T-helper 9 cell (primary cell): ENCODE results near the gene PSMD13.
"Not testable (repeated sequence)": the region's sequence is repeated elsewhere in the genome, so short reads cannot be mapped to it uniquely, and the experiment has no call there.

Experiments
- DNase-seq: peaks from one replicate; pipeline ENCODE4 v3.0.0-alpha.2; 2020

Gene PSMD13

DNA sequence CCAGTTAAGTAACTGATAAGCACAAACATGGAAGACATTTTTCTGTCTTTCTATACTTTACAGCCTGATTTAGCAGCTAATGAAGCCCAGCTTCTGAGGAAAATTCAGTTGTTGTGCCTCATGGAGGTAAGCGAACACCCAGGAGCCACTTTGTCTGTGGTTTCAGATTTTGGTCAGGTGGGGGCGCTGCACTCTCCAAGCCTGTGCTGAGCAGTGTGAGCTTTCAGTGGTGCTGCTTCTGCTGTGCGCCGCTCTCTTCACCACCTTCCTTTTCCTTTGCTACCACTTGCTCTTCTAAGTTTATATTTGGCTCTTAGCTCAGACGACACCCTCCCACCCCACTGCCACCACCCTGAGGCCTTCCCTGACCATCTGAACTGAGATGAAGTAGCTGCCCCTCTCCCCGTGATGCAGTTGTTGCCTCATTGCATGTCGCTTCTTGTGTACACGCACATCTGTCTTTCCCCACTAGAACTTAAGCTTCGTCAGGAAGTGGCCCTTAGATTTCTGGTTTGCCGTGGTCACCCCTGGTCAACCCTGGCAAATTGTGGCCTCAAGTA is 14.0 kb downstream of the PSMD13 start:
- peak; percentile 76 for DNase-seq

GRCh38 chr11:251550-251949 is 14.8 kb downstream of the PSMD13 start:
- DNase-seq = no peak

- DNase-seq = no peak
Measured at GRCh38 chr11:252666-253065, 15.9 kb downstream of the PSMD13 start.

DNA sequence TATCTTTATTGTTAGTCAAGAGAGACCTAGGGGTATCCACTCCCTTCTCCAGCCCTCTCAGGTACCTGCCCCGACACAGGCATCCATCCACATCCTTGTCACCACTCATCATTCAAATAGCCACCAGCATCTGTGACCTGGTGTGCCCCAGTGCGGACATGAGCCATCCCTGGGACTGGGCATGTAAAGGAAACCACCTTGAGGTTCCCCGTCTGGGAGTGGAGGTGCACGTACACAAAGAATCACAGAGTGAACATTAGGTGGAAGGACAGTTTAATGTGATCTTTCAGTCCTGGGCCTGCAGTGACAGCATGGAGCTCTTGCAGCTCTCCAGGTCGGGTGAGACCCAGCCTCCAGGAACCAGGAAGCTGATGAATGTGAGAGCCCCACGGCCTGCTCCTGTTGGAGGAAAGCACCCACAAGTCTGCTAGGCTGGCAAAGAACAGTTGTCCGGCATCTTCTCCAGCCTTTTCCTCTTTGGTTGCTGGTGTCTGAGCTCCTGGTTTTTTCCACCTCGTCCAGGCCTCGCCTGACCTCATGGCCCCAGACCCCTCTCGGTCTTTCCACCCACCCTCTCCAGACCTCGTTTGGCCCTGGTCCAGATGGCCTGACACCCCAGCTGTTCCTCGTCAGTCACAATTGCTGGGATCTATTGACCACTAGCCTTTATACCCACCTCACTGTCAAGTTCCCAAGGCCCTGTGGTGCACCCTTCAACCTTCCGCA is 16.5 kb downstream of the PSMD13 start:
- no peak for DNase-seq

DNA sequence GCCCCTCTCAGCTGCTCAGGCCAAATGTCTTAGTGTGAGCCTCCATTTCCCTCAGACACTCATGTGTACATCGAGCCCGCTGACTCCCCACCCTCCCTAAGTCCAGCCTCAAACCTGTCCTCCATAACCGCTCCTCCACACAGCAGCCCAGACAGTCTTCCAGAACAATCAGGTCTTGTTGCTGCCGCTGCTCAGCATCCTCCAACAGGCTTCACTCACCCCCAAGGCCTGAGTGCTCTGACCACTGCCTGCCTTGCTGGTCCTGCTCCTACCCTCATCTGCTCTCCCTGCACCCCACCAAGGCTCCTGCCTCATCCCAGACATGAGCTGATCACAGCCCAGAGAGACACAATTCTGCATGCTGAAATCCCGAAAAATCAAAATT is 17.1 kb downstream of the PSMD13 start:
- DNase-seq = no peak

DNA sequence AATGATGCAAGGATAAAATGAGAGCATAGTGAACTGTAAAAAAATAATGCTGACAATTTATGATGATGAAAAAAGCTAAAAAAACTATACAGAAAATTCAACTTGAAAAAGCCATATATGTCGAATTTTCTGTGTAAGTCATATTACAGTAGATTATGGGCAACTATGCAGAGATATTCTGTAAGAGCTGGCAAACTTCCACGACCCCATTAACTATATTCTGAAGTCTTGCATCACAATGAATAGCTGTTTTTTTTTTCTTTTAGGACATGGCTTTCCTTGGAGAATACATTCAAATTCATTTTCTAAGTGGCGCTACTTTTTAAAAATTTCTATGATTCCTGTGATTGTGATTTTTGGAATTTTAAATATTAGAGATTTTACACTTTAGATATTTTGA is 18.4 kb downstream of the PSMD13 start:
- no peak for DNase-seq

- DNase-seq = no peak
Measured at GRCh38 chr11:255816-256215, 19.0 kb downstream of the PSMD13 start.

DNA sequence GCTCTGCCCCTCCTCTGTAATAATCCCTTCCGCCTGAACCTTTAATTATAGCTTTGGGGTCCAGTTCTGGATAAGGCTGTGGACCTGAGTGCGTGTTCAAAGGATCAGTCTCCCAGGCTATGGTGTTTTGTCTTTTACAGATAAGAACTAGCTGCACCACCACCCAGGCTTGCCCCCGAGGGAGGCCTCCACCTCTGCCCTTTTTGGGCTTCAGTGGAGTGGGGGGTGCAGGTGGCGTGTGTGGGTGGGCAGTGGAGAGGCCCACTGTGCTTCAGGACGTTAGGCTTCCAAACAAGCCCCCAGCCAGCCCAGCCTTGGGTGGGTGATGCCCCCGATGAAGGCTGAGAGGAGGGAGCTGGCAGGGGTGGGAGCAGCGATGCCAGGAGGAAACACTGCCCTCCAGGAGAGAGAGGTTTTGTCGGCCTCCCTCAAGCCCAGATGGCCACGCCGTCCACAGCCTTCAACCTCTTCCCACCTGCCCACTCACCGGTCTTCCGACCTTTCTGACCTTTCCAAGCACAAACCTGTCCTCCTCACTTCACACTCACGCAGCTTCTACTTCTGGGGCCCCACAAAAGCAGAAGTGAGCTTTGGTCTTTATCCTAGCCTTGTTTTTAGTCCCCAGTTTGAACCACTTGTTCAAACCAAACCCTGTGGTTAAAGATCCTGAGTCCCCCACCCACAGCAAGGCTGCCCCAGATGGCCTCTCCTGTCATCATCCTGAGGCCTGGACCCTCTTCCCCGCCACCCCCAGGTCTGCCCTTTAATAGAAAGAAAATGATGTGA is 20.4 kb downstream of the PSMD13 start:
- DNase-seq = no peak

- DNase-seq = no peak
Measured at GRCh38 chr11:257766-258493, 21.2 kb downstream of the PSMD13 start.

GRCh38 chr11:259413-259812 is 22.6 kb downstream of the PSMD13 start:
- DNase-seq = no peak

GRCh38 chr11:261624-262023 is 24.8 kb downstream of the PSMD13 start:
- no peak for DNase-seq

DNA sequence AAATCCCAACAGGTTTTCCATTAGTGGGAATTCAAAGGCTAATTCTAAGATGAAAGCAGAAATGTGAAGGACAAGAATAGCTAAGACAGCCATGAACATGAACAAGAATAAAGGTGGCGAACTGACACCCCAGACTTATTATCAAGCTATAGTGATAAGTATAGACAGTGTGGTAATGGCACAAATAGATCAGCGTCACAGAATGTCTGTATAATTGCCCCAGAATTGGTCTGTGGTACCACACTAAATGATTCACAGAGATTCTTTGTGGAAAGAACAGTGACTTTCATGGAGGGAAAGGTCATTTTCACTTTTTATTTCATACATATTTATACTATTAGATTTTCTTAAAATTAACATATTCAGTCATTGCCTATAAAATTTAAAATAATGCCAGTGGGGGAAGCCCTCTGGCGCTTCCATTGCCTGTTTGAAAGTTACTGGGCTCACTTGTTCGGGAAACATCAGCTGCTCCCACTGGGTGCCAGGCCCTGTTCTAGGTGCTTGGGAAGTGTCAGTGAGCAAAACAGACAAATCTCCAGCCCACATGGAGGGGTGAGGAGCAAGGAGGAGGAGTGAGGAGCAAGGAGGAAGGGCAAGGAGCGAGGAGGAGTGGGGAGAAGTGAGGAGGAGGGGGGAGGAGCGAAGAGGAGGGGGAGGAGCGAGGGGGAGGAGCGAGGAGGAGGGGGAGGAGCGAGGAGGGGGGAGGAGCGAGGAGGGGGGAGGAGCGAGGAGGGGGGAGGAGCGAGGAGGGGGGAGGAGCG is 30.1 kb downstream of the PSMD13 start:
- no peak for DNase-seq

DNA sequence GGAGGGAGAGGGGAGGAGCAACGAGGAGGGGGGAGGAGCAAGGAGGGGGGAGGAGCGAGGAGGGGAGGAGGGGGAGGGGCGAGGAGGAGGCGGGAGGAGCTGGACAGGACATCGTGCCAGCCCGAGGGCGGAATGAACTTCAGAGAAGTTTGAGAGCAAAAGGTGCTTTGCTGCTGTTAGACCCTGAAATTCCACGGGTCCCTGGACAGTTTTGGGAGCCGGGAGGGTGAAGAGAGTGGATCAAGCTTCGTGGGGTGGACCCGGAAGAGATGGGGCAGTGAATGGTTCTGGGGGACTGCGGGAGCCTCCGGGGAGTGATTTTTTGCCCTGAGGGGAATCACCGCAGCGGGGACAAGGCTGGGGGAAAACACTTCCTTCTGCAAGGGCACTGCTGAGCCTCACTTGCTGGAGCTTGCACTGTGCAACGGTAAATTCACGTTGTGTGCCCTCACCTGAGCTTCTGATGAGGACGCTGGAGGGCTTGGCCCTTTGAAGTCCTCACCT is 30.8 kb downstream of the PSMD13 start:
- peak; percentile 53 for DNase-seq

- DNase-seq = not testable (repeated sequence)
Measured at GRCh38 chr11:268716-269145, 32.0 kb downstream of the PSMD13 start.

DNA sequence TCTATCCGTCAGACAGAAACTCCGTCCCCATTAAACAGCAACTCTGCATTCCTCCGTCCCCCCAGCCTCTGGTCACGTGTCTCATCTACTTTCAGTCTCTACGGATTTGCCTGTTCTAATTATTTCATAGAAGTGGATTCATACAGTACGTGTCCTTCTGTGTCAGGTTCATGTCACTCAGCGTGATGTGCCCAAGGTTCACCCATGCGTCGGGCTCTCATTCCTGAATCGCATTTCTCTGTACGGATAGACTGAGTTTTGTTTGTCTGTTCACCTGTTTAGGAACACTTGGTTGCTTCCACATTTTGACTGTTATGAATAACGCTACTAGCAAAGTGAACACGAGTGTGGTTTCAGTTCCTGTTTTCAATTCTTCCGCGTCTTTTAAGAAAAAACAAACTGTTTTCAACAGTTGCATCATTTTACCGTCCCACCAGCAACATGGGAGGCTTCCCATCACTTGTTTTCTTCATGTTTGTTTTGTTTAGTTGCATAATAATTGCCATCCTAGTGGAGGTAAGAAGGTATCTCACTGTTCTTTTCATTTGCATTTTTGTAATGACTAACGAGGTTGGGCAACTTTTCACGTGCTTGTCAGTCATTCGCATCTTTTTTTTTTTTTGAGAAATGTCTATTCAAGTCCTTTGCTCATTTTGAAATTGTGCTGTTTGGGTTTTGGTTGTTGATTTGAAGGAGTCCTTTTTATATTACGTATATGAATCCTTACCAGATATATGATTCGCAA is 32.5 kb downstream of the PSMD13 start:
- DNase-seq = no peak

DNA sequence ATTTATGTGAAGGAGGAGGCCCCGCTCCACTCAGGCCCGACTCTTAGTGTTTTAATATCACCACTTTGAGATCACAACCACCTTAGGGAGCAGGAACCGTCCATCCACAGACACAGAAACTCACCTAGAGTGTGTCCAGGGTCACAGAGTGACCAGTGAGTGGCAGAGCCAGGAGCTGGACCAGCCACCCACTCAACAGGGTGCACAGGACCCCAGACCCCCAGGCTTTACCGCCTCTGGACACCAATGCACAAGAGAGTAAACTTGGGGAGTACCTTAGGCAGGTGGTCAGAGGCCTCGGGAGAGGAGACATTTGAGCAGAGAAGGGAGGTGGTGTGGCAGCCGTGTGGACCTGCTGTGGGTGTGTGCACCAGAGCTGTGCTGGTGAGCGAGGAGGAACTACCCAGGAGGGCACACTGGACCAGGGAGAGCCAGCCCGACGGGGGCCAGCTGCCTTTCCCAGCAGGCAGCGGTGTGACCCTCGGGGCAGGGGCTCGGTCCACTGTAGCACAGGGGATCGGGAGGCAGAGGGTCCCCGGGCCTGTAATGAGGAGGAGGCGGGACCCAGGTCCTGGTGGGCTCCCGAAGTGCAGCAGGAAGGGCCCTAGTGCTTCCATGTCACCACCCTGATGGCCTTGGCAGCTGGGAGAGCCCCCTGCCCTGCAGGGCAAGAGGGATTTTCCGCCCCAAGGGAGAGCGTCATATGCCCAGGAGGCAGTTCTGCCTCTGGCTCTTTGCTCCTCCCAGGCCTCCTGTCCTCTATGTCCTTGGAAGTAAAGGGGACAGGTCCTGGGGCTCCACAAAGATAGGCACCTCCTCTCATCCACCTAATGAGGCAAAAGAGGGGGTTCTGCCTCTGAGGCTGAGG is 33.9 kb downstream of the PSMD13 start:
- no peak for DNase-seq

GRCh38 chr11:271319-271715 is 34.5 kb downstream of the PSMD13 start:
- DNase-seq = no peak

GRCh38 chr11:272195-272930 is 35.6 kb downstream of the PSMD13 start:
- DNase-seq = no peak

DNA sequence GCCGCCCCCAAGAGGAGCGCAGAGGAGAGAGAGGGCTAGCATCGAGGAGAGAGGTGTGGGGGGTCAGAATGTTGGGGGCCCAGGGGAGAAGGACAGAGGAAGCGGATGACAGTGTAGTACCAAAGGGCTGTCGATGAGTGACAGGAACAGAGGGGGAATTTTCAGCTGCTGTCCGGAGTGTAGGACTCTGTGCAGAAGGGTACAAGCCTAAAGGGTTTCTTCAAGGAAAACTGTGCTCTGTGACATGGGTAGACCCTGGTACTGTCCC is 36.1 kb downstream of the PSMD13 start:
- DNase-seq = no peak

DNA sequence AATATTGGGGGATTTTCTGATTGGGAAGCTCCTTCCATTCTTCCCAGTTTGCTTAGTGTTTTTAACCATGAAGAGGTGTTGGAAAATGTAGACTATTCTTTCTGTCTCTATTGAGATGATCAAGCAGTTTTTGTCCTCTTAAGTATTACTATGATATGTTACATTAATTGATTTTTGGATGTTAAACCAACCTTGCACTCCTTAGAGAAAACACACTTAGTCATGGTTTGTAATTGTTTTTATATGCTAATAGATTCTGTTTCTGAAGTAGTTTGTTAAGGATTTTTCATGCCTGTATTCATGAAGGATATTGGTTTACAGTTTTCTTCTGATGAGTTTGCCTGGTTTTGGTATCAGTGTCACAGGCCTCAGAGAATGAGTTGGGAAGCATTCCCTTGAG is 39.4 kb downstream of the PSMD13 start:
- no peak for DNase-seq
